HG03097 (cell line): ENCODE measurements around the gene LRRC45.
"Not testable (repeated sequence)": the region's sequence is repeated elsewhere in the genome, so short reads cannot be mapped to it uniquely, and the experiment has no call there.

Experiments
- ATAC-seq: cut with Tn5 transposase; IDR thresholded peaks from one replicate; pipeline ENCODE4 v1.9.1; 2021; ENCODE audit not compliant: unreplicated experiment, low FRiP score

The LRRC45 gene

DNA sequence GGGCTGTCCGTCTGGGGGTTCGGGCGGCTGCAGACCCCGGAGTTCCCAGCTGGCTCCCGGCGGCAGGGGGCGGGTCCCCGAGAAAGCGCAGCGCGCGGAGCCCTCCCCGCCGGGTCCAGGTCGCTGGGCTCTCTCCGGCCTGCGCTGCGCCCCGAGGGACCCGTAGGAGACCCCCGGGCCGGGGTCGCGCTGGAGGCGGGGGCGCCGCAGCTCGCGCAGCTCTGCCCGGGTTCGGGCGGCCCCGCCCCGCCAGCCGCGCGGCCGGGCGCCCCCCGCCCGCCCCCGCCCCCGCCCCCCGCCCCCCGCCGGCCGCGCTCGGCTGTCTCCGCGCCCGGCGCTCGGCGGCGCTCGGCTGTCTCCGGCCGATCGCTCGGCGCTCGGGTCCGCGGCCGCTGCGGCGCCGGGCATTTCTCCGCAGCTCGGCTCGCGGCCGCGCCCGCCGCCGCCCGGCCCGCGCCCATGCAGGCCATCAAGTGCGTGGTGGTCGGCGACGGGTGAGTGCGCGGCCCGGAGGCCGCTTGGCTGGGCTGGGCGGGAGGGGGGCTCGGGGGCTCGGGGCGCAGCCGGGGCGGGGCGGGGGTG lies 8.3 kb downstream of the LRRC45 start, which contains the start of gene RAC3:
Gene RAC3 (plus strand): TSS at position 376 of the 582 bp plus-strand sequence. CDS start 84 bp downstream, at position 460.
- no peak for ATAC-seq

- ATAC-seq: no peak
These were observed 9.0 kb downstream of the LRRC45 start for GRCh38 chr17:82031885-82032627.

GRCh38 chr17:82033359-82034085 lies 10.4 kb downstream of the LRRC45 start:
- ATAC-seq: no peak

DNA sequence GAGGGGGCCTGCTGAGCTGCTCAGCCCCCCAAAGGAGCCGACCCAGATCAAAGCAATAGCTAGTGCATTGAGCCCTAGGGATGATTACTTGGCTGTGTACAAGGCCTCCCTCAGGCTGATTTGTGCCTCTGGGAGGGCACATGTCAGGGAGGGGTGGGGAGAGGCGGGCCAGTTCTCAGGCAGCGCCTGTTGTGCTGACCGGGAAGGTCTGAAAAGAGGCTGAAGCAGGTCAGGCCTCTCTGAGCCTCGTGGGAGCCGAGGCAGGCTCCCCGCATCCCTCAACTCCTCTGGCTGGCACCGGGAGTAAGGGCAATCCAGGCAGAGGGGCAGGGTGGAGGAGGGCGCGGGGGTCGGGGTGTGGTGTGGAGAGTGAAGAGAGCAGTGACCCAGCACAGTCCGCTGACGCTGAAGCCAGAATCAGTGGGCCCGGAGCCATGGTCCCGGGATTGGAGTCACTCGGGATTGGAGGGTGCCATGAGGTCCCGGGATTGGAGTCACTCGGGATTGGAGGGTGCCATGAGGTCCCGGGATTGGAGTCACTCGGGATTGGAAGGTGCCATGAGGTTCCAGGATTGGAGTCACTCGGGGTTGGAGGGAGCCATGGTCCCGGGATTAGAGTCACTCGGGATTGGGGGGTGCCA lies 11.4 kb downstream of the LRRC45 start:
- no peak for ATAC-seq

GRCh38 chr17:82035488-82035887 lies 12.4 kb downstream of the LRRC45 start:
- no peak for ATAC-seq

DNA sequence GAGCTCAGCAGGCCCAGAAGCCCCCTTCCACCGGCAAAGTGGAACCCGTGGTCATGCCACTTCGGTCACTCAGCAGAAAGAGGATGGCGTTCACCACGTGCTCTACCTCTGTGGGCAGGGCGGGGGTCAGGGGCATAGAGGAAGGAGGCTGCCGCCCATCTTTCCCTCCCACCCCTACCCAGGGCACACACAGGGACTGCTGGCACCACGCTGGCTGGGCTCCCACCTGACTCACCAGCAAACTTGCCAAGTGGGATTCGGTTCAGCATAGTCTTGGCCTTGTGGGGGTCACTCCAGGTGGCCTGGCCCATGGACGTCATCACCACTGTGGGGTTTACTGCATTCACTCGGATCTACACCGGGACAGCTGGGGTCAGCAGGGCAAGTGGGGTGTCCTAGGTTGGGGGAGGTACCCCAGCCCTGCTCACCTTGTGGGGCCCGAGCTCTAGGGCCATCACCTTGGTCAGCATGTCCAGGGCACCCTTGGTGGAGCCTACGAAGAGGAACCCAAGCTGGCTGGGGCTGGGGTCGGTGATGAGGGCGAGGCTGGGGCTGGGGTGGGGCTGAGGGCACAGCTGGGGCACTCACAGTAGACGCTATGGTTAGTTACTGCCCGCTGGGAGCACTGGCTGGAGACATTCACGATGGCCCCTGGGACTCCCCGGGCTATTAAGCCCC lies 13.0 kb downstream of the LRRC45 start:
- no peak for ATAC-seq

DNA sequence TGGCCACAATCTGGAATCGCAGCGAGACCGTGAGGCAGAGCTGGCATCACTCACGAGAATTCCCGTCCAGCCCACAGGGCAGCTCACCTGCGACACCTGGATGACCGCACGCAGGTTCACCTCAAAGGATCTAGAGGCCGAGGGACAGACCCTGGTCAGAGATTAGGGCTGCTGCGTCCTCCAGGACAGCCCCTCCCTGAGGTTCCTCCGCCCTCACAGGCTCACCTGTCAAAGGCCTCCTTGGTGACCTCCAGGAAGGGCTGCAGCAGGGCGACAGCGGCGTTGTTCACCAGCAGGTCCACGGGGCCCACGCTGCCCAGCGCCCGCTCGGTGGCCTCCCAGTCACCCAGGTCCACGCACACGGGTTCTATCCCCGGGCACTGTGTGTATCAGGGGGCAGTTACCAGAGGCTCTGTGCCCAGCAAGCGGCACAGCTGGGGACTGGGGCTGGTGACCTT lies 13.6 kb downstream of the LRRC45 start:
- no peak for ATAC-seq

DNA sequence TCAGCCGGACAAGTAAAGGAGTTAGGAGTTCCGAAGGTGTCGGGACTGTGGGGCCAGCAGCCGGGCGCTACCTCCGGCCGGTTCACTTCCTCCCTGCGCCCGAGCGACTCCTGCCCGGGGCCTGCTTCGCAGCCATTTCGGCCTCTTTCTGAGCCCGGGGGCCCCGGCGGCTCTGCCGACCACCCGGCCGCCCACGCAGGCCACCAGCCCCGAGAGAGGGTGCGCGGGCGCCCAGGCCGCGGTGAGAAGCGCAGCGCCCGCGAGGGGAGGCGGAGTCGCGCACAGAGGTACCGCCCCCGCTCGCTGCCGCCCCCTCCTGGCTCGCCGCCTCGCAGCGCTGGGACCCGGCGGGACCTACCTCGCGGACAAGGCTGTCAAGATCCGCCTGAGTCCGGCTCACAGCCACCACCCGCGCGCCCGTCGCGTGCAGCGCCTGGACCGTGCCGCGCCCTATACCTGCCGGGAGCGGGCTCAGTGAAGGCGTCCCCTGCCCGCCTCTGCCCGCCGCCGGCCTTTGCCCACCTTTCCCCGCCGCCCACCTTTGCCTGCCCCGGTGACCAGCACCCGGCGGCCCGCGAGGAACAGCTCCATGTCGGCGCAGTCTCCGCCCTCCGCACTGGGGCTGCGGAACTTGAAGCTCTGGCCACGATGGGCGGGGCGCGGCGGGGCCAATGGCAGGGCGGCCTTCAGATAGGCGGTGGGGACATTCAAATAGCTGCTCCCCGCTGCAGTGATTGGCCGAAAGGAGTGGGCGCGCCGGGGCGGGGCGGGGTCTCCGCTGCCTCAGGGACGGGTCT lies 14.2 kb downstream of the LRRC45 start, which contains the start of gene DCXR:
Gene DCXR (minus strand): TSS at position 606 of the 797 bp plus-strand sequence. CDS start 15 bp downstream, at position 591.
- peak; percentile 87 for ATAC-seq

DNA sequence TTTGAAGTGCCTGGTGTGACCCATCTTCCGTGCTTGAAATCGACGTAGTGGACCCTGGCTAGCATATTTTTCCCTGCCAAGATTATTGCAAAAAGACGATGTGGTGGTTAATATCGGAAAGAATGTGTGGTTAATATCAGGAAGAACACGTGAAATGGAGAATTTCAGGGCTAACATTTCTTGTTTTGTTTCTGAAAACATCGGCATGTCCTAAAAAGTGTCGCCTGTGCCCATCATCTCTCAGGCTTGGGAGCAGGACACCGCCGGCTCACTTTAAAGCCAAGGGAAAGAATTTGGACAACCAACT lies 14.7 kb downstream of the LRRC45 start:
- no peak for ATAC-seq

GRCh38 chr17:82038796-82039409 lies 15.8 kb downstream of the LRRC45 start:
- ATAC-seq: not testable (repeated sequence)

DNA sequence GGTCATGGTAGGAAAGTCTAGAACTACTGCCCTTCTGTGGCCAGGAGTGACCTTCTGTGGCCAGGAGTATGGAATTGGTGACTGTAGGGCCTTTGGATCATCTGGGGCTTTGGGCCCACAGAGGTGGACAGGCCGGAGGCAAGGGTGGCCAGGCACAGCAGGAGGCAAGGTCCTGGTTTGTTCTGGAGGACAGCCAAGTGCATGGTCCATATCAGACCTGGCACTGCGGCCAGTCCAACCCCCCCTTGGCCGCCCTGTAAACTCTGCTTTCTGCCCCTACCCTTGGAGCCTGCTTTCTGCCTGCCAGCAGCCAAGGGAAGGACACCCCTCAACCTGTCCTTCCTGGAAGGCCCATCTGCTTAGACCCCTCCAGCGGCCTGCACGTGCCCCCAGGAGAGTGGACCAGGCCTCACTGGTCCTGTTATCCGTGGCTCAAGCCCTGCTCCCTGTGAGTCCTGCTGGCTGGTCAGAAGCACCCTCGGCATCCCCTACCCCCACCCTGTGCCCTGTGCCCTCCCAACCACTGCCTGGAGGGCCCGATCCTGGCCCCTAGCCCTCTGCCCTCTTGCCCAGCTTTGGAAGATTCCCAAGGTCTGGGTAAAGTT lies 16.7 kb downstream of the LRRC45 start:
- no peak for ATAC-seq

DNA sequence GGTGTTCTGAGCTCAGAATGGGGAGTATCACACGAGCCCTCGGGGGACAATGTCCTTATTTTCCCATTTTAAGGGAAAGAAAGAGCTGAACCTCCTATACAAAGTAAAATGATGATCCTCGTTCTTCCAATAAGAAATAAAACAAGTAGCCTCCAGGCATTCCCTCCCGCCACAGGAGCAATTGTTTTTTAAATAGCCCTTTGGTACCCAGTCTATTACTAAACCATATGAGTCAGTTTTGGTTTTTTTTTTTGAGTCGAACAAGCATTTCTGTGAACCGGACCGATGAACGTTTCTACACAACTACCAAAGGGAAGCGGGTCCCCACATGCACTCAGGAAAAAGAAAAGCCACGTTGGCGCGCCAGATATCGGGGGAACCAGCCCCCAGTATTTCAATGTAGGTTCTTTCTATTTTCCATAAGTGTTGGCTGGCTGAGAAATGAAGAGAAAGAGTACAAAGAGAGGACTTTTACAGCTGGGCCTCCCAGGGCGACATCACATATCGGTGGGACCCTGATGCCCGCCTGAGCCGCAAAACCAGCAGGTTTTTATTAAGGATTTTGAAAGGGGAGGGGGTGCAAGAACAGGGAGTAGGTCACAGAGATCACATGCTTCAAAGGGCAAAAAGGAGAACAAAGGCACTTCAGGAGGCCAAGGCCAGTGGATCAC lies 18.2 kb downstream of the LRRC45 start:
- no peak for ATAC-seq

DNA sequence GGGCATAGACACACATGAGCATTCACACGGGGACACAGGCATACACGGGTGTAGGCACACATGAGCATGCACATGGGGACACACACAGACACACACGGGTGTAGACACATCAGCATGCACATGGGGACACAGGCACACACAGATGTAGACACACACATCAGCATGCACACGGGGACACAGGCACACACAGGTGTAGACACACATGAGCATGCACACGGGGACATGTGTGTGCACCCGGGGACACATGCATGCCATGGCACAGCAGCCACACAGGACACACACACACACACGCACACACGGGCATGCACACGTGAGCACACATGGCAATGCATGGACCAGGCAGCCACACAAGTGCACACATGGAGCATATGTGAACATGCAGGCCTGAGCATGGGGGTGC lies 19.5 kb downstream of the LRRC45 start:
- no peak for ATAC-seq

DNA sequence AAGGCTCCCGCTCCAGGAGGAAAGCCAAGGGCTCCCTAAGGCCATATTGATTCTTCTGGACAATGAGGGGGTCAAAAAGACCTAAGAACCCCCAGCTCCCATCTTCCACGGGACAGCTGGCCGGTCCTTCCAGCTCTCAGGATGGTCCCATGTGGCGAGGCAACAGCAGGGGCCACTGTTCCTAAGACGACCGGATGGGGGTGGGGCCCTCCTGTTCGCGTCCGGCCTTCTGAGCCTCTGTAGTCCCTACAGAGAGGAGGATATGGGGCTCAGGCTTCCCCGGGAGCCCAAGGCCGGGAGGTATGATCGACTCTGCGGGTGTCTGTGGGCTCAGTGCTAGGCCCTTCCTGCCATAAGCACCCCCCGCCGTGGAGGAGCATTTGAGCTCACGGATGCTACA lies 20.4 kb downstream of the LRRC45 start:
- no peak for ATAC-seq

- no peak for ATAC-seq
These were observed 22.9 kb downstream of the LRRC45 start for GRCh38 chr17:82045936-82046484.

DNA sequence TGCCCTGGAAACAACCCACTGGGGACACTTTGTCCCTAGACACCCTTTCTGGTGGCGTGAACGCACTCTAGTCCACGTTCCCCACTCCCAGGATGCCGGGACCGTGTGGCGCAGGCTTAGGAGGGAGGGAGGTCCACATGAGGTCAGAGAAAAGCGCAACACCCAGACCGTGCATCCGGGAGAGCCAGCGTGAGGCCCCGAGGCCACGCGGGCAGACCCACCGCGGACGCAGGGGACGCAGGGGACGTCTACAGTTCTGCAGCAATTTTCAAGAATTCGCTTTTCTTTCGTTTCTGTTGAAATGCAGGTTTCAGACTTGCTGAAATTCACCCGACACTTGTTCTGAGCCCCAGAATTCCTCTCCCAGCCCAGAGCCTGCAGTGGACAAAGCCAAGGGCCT lies 23.8 kb downstream of the LRRC45 start:
- no peak for ATAC-seq

DNA sequence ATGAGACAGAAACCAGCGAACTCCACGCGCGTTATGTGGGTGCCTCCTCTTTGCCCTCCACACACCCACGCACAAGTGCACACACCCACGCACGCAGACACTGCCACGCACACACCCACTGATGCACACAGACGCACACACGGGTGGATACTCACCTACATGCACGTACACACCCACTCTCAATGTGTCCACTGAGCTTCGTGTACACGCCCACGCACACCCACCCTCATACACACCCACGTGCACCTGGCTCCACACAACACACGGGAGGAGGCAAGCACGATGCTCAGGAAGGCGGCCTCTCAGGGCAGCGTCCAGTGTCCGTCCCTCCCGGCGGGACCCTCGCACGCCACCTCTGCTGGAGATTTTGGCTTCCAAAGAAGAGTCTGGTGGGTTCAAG lies 24.3 kb downstream of the LRRC45 start:
- ATAC-seq: no peak

DNA sequence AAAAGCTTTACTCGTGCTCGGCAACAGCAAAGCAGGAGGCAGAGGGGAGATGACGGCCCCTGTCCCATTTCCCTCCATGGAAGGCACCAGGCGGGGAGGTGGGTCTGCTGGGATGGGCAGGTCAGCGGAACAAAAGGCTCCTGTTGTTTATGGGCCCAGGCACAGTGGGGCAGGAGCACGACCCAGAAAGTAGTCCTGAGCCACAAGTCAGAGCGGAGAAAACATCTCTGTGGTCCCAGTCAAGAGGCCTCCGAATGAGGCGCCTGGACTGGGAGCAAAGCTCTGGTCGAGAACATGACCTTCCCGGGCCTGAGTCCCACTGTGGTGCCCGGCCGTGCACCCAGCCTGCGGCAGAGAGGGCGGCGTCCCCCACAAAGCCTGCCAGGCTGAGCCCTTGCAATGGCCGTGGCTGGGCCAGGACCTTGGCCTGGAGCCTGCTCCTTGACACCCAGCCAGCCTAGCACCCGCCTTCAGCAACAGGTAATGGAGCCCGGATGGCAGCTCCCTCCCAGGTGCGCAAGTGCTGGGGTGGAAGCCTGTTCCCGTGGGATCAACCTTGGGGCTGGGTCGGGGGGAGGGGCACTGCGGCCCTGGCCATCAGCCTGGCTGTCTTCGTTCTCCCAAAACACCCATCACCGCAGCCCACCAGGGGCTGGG lies 24.9 kb downstream of the LRRC45 start:
- ATAC-seq: no peak
